Spleen (tissue), 7 donors: Measurements from ENCODE around the gene PTPRN2.

Experiments used
- POLR2A ChIP-seq, 3 donors: fragments of 450-650 bp; IDR thresholded peaks; one replicate each; pipeline ENCODE4 v1.5.1; 2017; ENCODE audit warnings: antibody characterized with exemption in 3 of 3, mild to moderate bottlenecking in 1 of 3
- TF ChIP-seq, protein P1 (sequence below), 11 experiments: fragments of 200-600 bp in 7 of 11; fragments of 450-650 bp in 4 of 11; sonication (generic) in 4 of 11; IDR thresholded peaks in 8 of 11; conservative IDR thresholded peaks in 3 of 11; 1 replicate in 7 of 11; 2 replicates in 4 of 11; pipeline versions ENCODE4 v1.4.0 to v1.8.0; 2016 to 2021; ENCODE audit warnings: antibody characterized with exemption in 11 of 11, inconsistent platforms in 4 of 11, mild to moderate bottlenecking in 1 of 11
- donor health status: DM: no; HTN: no; CAD: no; lungs with moderate emphysema.
- donor health status: DM: no; HTN: no; CAD: no.
- donor health status: DM: no; HTN: no; CAD: no.

DNA sequence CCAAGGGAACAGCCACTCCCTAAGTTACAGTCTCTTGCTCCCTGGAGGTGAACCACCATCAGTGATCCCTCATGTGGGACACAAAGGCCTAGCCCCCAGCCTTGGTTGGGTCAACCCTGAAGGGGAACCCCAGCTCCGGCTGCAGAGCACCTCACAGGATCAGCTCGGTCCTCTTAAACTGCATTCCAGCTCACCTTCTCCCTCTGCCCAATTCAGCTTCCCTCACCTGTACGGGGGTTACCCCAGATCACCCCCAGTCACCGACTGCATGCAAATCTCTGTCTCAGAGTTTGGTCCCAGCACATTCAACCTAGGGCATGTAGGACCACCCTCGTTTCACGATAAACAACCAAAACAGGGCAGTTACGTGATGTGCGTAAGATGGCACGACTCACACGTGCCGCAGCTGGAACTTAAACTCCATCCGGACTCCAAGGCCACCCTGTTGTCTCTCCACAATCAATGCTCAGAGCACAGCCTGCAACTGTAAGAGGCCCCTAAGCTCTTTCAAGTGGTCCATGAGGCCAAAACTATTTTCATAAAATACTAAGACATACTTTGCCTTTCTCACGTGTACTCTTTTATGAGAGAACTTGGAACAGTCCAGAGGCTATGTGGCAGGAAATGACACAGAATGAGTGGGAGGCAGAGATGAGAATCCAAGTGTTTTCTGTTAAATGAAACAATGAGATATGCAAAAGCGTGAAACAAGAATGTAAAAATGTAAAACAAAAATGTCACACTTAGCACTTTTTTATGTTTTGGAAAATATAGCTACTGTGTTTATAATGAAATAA, 285.2 kb downstream of the PTPRN2 start:
- no peak for TF ChIP-seq POLR2A (IDR thresholded peaks at IDR 0.05)
- TF ChIP-seq, protein P1, sequence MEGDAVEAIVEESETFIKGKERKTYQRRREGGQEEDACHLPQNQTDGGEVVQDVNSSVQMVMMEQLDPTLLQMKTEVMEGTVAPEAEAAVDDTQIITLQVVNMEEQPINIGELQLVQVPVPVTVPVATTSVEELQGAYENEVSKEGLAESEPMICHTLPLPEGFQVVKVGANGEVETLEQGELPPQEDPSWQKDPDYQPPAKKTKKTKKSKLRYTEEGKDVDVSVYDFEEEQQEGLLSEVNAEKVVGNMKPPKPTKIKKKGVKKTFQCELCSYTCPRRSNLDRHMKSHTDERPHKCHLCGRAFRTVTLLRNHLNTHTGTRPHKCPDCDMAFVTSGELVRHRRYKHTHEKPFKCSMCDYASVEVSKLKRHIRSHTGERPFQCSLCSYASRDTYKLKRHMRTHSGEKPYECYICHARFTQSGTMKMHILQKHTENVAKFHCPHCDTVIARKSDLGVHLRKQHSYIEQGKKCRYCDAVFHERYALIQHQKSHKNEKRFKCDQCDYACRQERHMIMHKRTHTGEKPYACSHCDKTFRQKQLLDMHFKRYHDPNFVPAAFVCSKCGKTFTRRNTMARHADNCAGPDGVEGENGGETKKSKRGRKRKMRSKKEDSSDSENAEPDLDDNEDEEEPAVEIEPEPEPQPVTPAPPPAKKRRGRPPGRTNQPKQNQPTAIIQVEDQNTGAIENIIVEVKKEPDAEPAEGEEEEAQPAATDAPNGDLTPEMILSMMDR (IDR thresholded peaks at IDR 0.05 in 8 of 11, conservative IDR thresholded peaks at IDR 0.05 in 3 of 11) = no peak
